ENCODE measurements around the gene GADD45A.
"Not testable (repeated sequence)": the region's sequence is repeated elsewhere in the genome, so short reads cannot be mapped to it uniquely, and the experiment has no call there.

DNA sequence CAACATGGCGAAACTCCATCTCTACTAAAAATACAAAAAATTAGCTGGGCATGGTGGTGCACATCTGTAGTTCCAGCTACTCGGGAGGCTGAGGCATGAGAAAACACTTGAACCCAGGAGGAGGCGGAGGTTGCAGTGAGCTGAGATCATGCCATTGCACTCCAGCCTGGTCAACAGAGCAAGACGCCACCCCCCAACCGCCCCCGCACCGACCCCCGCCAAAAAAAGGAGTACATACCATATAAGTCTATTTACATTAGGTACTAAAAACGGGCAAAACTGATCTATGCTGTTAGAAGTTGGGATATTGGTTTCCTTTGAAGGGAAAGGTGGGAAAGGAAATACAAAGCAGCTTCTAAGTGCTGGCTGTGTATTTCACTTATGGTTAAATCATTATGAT is 45.3 kb downstream of the GADD45A start:
- TF ChIP-seq EZH2 (IDR thresholded peaks at IDR 0.05); POLR2AphosphoS5 (IDR thresholded peaks at IDR 0.05; ENCODE audit: borderline replicate concordance, low read depth, low read length): not testable (repeated sequence)

All from SK-N-MC (cell line).